Liver (tissue), 9 donors: Measurements from ENCODE around the gene NKX6-1. TPM values are rescaled to one million over a fixed set of nuclear protein-coding genes. Genes with fewer than 3 reads are reported as not detected.

Experiments
- DNase-seq: peaks from one replicate; pipeline ENCODE4 v3.0.0-alpha.2; 2017; ENCODE audit warnings: low spot score
- H3K27ac ChIP-seq, 2 donors: one replicate each; pipeline ENCODE4 v1.7.0; 2013; ENCODE audit warnings: inconsistent platforms in 2 of 2, low read length in 2 of 2, control low read depth in 1 of 2, low read depth in 1 of 2, mild to moderate bottlenecking in 1 of 2
- H3K27me3 ChIP-seq, 4 donors: one replicate each; pipeline versions ENCODE4 v1.6.1 to v1.7.0; 2013; ENCODE audit warnings: low read length in 3 of 4, inconsistent platforms in 1 of 4, mild to moderate bottlenecking in 1 of 4, moderate library complexity in 1 of 4; ENCODE audit not compliant: control insufficient read depth in 4 of 4, insufficient read depth in 4 of 4
- H3K36me3 ChIP-seq, 4 donors: one replicate each; pipeline versions ENCODE4 v1.6.1 to v1.7.0; 2013; ENCODE audit warnings: low read length in 3 of 4, mild to moderate bottlenecking in 3 of 4, low read depth in 1 of 4, moderate library complexity in 1 of 4; ENCODE audit not compliant: control insufficient read depth in 4 of 4, insufficient read depth in 3 of 4
- H3K4me1 ChIP-seq, 4 donors: one replicate each; pipeline versions ENCODE4 v1.6.1 to v1.7.0; 2013; ENCODE audit warnings: low read length in 3 of 4, mild to moderate bottlenecking in 3 of 4, moderate library complexity in 1 of 4; ENCODE audit not compliant: control insufficient read depth in 4 of 4, insufficient read depth in 4 of 4
- H3K4me3 ChIP-seq, 3 donors: one replicate each; pipeline versions ENCODE4 v1.6.1 to v1.7.0; 2013; ENCODE audit warnings: low read length in 3 of 3, control low read depth in 1 of 3, low read depth in 1 of 3, mild to moderate bottlenecking in 1 of 3
- H3K9ac ChIP-seq, 2 donors: one replicate each; pipeline ENCODE4 v1.7.0; 2013; ENCODE audit warnings: low read length in 2 of 2, mild to moderate bottlenecking in 2 of 2, moderate library complexity in 2 of 2, control low read depth in 1 of 2, low read depth in 1 of 2
- H3K9me3 ChIP-seq, 4 donors: one replicate each; pipeline versions ENCODE4 v1.6.1 to v1.7.0; 2013; ENCODE audit warnings: low read length in 3 of 4; ENCODE audit not compliant: control insufficient read depth in 4 of 4
- ATF3 ChIP-seq: IDR thresholded peaks from 2 replicates; pipeline ENCODE4 v1.6.1; 2016; ENCODE audit warnings: antibody characterized with exemption
- CTCF ChIP-seq: fragments of 150-350 bp; IDR thresholded peaks from 2 replicates; pipeline ENCODE4 v1.5.1; 2017; ENCODE audit warnings: improper control_type of control experiment, low read depth, low read length; ENCODE audit not compliant: missing input control
- EGR1 ChIP-seq, 2 donors: IDR thresholded peaks; 2 replicates each; pipeline ENCODE4 v1.6.1; 2016 to 2018; ENCODE audit warnings: antibody characterized with exemption in 2 of 2, low read depth in 2 of 2
- FOXA1 ChIP-seq: IDR thresholded peaks from 2 replicates; pipeline ENCODE4 v1.6.1; 2016; ENCODE audit warnings: antibody characterized with exemption
- FOXA2 ChIP-seq: IDR thresholded peaks from 2 replicates; pipeline ENCODE4 v1.6.1; 2016; ENCODE audit warnings: antibody characterized with exemption
- GABPA ChIP-seq, 2 donors: IDR thresholded peaks in 1 of 2; conservative IDR thresholded peaks in 1 of 2; 2 replicates each; pipeline ENCODE4 v1.6.1; 2016; ENCODE audit warnings: antibody characterized with exemption in 2 of 2, mild to moderate bottlenecking in 1 of 2, moderate library complexity in 1 of 2
- HNF4A ChIP-seq, 2 donors: conservative IDR thresholded peaks; 2 replicates each; pipeline ENCODE4 v1.6.1; 2016; ENCODE audit warnings: antibody characterized with exemption in 2 of 2, mild to moderate bottlenecking in 2 of 2
- HNF4G ChIP-seq: IDR thresholded peaks from 2 replicates; pipeline ENCODE4 v1.6.1; 2016; ENCODE audit warnings: antibody characterized with exemption
- JUND ChIP-seq, 2 donors: IDR thresholded peaks; 2 replicates each; pipeline ENCODE4 v1.6.1; 2016; ENCODE audit warnings: antibody characterized with exemption in 2 of 2
- MAX ChIP-seq: IDR thresholded peaks from 2 replicates; pipeline ENCODE4 v1.6.1; 2016; ENCODE audit warnings: antibody characterized with exemption
- NR2F2 ChIP-seq: IDR thresholded peaks from 2 replicates; pipeline ENCODE4 v1.6.1; 2016; ENCODE audit warnings: antibody characterized with exemption
- RAD21 ChIP-seq, 2 donors: IDR thresholded peaks; 2 replicates each; pipeline ENCODE4 v1.6.1; 2016; ENCODE audit warnings: antibody characterized with exemption in 2 of 2, mild to moderate bottlenecking in 2 of 2
- REST ChIP-seq: IDR thresholded peaks from 2 replicates; pipeline ENCODE4 v1.6.1; 2016; ENCODE audit warnings: antibody characterized with exemption, mild to moderate bottlenecking
- RXRA ChIP-seq, 2 donors: IDR thresholded peaks; 2 replicates each; pipeline ENCODE4 v1.6.1; 2017 to 2018; ENCODE audit warnings: antibody characterized with exemption in 2 of 2, mild to moderate bottlenecking in 1 of 2
- SP1 ChIP-seq: IDR thresholded peaks from 2 replicates; pipeline ENCODE4 v1.6.1; 2018; ENCODE audit warnings: antibody characterized with exemption, mild to moderate bottlenecking
- TAF1 ChIP-seq: conservative IDR thresholded peaks from 2 replicates; pipeline ENCODE4 v1.6.1; 2016; ENCODE audit warnings: antibody characterized with exemption, mild to moderate bottlenecking
- YY1 ChIP-seq: IDR thresholded peaks from 2 replicates; pipeline ENCODE4 v1.6.1; 2016; ENCODE audit warnings: antibody characterized with exemption, mild to moderate bottlenecking
- ZBTB33 ChIP-seq: IDR thresholded peaks from 2 replicates; pipeline ENCODE4 v1.6.1; 2016; ENCODE audit warnings: antibody characterized with exemption
- WGBS: extraction: QIAGEN DNeasy Blood & Tissue Kit; methylation state at CpG from one replicate; pipeline ENCODE4 v1.1.7; 2013; 5-methylcytosine and 5-hydroxymethylcytosine counted together
- polyA plus RNA-seq, 2 donors: library from polyadenylated mRNA; stranded (reverse) in 1 of 2; unstranded in 1 of 2; fragments of 200-250 nt in 1 of 2; fragments of >200 nt in 1 of 2; fragmentation: Nextera tagmentation in 1 of 2; extraction: Ambion mirVana in 1 of 2; gene quantifications; one replicate each; pipeline versions ENCODE4 v1.2.1 to v1.2.3, GENCODE V29; 2013 to 2015
- total RNA-seq, 2 donors: library from RNA; depleted of rRNA; stranded (reverse); fragments of >200 nt; gene quantifications; one replicate each; pipeline ENCODE4 v1.2.3, GENCODE V29; 2014
- donor health status: healthy.
- donor health status: healthy.
- donor health status: healthy.
- donor health status: healthy.
- donor health status: healthy.

Gene NKX6-1
- total RNA-seq (under 1 TPM in 1 of 2 donors, not detected in 1; 0.05 TPM), polyA plus RNA-seq (not detected)

GRCh38 chr4:84498935-84499623 is at the start of gene NKX6-1:
NKX6-1 (minus strand) TSS chr4:84499292; CDS start chr4:84498228, 1,064 bp downstream.
- peak within 1 kb of the TSS in 2 of 3 donors; percentile 4 to 32 for H3K4me3 ChIP-seq
- no peaks in the 10 kb centered on the region for H3K36me3 ChIP-seq
- WGBS: 6% methylated on average over 47 of the region's 47 CpGs
- no peak for TF ChIP-seq EGR1 (IDR thresholded peaks at IDR 0.05; ENCODE audit: low read depth in 2 of 2)
- H3K27ac ChIP-seq: no peak within 1 kb of the TSS
- H3K27me3 ChIP-seq: peaks cover 8 to 51% (median 26%) of the 10 kb centered on the region in 4 donors
- DNase-seq: no peak
- H3K9ac ChIP-seq: no peak within 1 kb of the TSS
- H3K4me1 ChIP-seq: peaks cover 14 to 34% (median 18%) of the 10 kb centered on the region in 4 donors
- no peaks in the 10 kb centered on the region for H3K9me3 ChIP-seq

GRCh38 chr4:84547211-84547610 is 48.1 kb upstream of the NKX6-1 start:
- TF ChIP-seq NR2F2 (no peak), TAF1 (no peak), FOXA1 (no peak), EGR1 (IDR thresholded peaks at IDR 0.05; ENCODE audit: low read depth in 2 of 2) (no peak), RAD21 (IDR thresholded peaks at IDR 0.05) (no peak), SP1 (no peak)
- Histone ChIP-seq H3K9me3 (no peaks in the 10 kb centered on the region), H3K4me1 (no peaks in the 10 kb centered on the region), H3K27ac (no peak overlapping the region), H3K36me3 (no peaks in the 10 kb centered on the region), H3K4me3 (no peak overlapping the region), H3K9ac (no peak overlapping the region), H3K27me3 (no peaks in the 10 kb centered on the region)
- DNase-seq: no peak
- 90% methylated on average over 3 of the region's 3 CpGs for WGBS

GRCh38 chr4:84545093-84545492 is 46.0 kb upstream of the NKX6-1 start:
- Histone ChIP-seq H3K4me1 (no peaks in the 10 kb centered on the region), H3K9me3 (no peaks in the 10 kb centered on the region), H3K4me3 (no peak overlapping the region), H3K27ac (no peak overlapping the region), H3K36me3 (no peaks in the 10 kb centered on the region), H3K9ac (no peak overlapping the region), H3K27me3 (no peaks in the 10 kb centered on the region)
- TF ChIP-seq GABPA (IDR thresholded peaks at IDR 0.05 in 1 of 2, conservative IDR thresholded peaks at IDR 0.05 in 1 of 2): no peak
- TF ChIP-seq CTCF: no peak
- no peak for TF ChIP-seq ZBTB33
- TF ChIP-seq ATF3: no peak
- TF ChIP-seq EGR1 (IDR thresholded peaks at IDR 0.05; ENCODE audit: low read depth in 2 of 2): no peak
- TF ChIP-seq FOXA1: no peak
- TF ChIP-seq MAX: no peak
- no peak for TF ChIP-seq YY1
- no peak for TF ChIP-seq JUND (IDR thresholded peaks at IDR 0.05)
- TF ChIP-seq FOXA2: no peak
- TF ChIP-seq NR2F2: no peak
- no peak for TF ChIP-seq RXRA (IDR thresholded peaks at IDR 0.05)
- no peak for TF ChIP-seq HNF4G
- no peak for TF ChIP-seq TAF1
- no peak for TF ChIP-seq RAD21 (IDR thresholded peaks at IDR 0.05)
- no peak for TF ChIP-seq SP1
- no peak for TF ChIP-seq HNF4A (conservative IDR thresholded peaks at IDR 0.05)
- TF ChIP-seq REST: no peak
- DNase-seq: no peak
- 68% methylated on average over 5 of the region's 5 CpGs for WGBS
